ENCODE data around the gene SNRPA1. TPM values are rescaled to one million over a fixed set of nuclear protein-coding genes. Genes with fewer than 3 reads are reported as not detected.

SNRPA1 gene
- total RNA-seq, 1 experiment from 2014 or later, result 99.5 TPM

GRCh38 chr15:101267320-101268104, 27.5 kb downstream of the SNRPA1 start:
- Mint-ChIP-seq H3K4me3 (ENCODE audit: unreplicated experiment) (no peak overlapping the region), H3K4me1 (ENCODE audit: insufficient read depth, unreplicated experiment) (no peaks in the 10 kb centered on the region), H3K36me3 (ENCODE audit: insufficient read depth, unreplicated experiment) (peaks cover 36% of the 10 kb centered on the region), H3K27ac (ENCODE audit: low read depth, unreplicated experiment) (no peak overlapping the region), H3K27me3 (ENCODE audit: insufficient read depth, unreplicated experiment) (no peaks in the 10 kb centered on the region), H3K9me3 (ENCODE audit: unreplicated experiment) (no peaks in the 10 kb centered on the region)
- ChIA-PET POLR2A (interaction anchor here (0.8 to 1.3 kb wide), 4 partner anchors 9 to 383 kb away, joined by 3 to 5 read pairs (median 4); partner anchors contain the start of gene LRRK1), CTCF (interaction anchor here (0.6 to 3.0 kb wide), 8 partner anchors 9 to 260 kb away, joined by 3 to 16 read pairs (median 4); no protein-coding TSS in a partner anchor)
- peak; percentile 51 for DNase-seq (ENCODE audit: unreplicated experiment)
- no TSS peak for BruUV-seq (replicated peaks)
- TF ChIP-seq, protein P1, sequence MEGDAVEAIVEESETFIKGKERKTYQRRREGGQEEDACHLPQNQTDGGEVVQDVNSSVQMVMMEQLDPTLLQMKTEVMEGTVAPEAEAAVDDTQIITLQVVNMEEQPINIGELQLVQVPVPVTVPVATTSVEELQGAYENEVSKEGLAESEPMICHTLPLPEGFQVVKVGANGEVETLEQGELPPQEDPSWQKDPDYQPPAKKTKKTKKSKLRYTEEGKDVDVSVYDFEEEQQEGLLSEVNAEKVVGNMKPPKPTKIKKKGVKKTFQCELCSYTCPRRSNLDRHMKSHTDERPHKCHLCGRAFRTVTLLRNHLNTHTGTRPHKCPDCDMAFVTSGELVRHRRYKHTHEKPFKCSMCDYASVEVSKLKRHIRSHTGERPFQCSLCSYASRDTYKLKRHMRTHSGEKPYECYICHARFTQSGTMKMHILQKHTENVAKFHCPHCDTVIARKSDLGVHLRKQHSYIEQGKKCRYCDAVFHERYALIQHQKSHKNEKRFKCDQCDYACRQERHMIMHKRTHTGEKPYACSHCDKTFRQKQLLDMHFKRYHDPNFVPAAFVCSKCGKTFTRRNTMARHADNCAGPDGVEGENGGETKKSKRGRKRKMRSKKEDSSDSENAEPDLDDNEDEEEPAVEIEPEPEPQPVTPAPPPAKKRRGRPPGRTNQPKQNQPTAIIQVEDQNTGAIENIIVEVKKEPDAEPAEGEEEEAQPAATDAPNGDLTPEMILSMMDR (IDR thresholded peaks at IDR 0.05; ENCODE audit: unreplicated experiment), result no peak
- intact Hi-C loops (cut with micrococcal nuclease), result no loop called here

DNA sequence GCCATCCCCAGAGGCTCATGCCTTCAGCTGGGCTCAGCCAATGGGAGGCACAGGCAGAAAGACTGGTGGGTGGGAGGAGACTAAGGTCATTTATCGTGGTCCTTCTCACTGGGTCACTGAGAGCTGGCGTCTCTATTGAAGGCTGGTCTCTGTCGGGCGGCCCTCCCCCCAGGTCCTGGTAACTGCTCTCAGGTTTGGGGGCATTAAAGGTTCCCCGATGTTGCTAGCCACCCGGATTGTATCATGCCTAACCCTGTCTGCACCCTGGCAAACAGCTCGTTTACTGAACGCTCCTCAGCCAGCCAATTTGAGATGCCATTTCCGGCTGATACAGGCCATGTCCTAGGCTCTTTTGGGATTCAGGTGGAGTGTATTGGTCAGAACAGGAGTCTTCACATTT, 28.3 kb downstream of the SNRPA1 start:
- no peak overlapping the region for H3K27ac Mint-ChIP-seq (ENCODE audit: low read depth, unreplicated experiment)
- intact Hi-C loops (cut with micrococcal nuclease), result no loop called here
- H3K27me3 Mint-ChIP-seq (ENCODE audit: insufficient read depth, unreplicated experiment), result no peaks in the 10 kb centered on the region
- CTCF ChIA-PET, result interaction anchor here (0.6 to 3.0 kb wide), 5 partner anchors 8 to 258 kb away, joined by 3 to 16 read pairs (median 4); no protein-coding TSS in a partner anchor
- H3K9me3 Mint-ChIP-seq (ENCODE audit: unreplicated experiment), result no peaks in the 10 kb centered on the region
- POLR2A ChIA-PET, result interaction anchor here (1.2 to 1.3 kb wide), 2 partner anchors 9 to 21 kb away, joined by 3 to 5 read pairs; no protein-coding TSS in a partner anchor
- DNase-seq (ENCODE audit: unreplicated experiment), result no peak
- BruUV-seq (replicated peaks), result no TSS peak
- H3K4me3 Mint-ChIP-seq (ENCODE audit: unreplicated experiment), result no peak overlapping the region
- H3K4me1 Mint-ChIP-seq (ENCODE audit: insufficient read depth, unreplicated experiment), result no peaks in the 10 kb centered on the region
- H3K36me3 Mint-ChIP-seq (ENCODE audit: insufficient read depth, unreplicated experiment), result peaks cover 30% of the 10 kb centered on the region
- TF ChIP-seq, protein P1 (IDR thresholded peaks at IDR 0.05; ENCODE audit: unreplicated experiment), result no peak

- Mint-ChIP-seq H3K36me3 (ENCODE audit: insufficient read depth, unreplicated experiment) (peaks cover 23% of the 10 kb centered on the region), H3K4me1 (ENCODE audit: insufficient read depth, unreplicated experiment) (no peaks in the 10 kb centered on the region), H3K27ac (ENCODE audit: low read depth, unreplicated experiment) (no peak overlapping the region), H3K9me3 (ENCODE audit: unreplicated experiment) (no peaks in the 10 kb centered on the region), H3K4me3 (ENCODE audit: unreplicated experiment) (no peak overlapping the region), H3K27me3 (ENCODE audit: insufficient read depth, unreplicated experiment) (no peaks in the 10 kb centered on the region)
- TF ChIP-seq, protein P1 (IDR thresholded peaks at IDR 0.05; ENCODE audit: unreplicated experiment), result no peak
- POLR2A ChIA-PET, result no interaction called here
- BruUV-seq (replicated peaks), result no TSS peak
- intact Hi-C loops (cut with micrococcal nuclease), result no loop called here
- CTCF ChIA-PET, result interaction anchor here (0.6 to 3.0 kb wide), 3 partner anchors 250 to 1127 kb away, joined by 3 to 16 read pairs (median 4); no protein-coding TSS in a partner anchor
- DNase-seq (ENCODE audit: unreplicated experiment), result no peak
Observed at GRCh38 chr15:101266034-101266433, 29.0 kb downstream of the SNRPA1 start.

GRCh38 chr15:101264911-101265641, 30.0 kb downstream of the SNRPA1 start:
- peaks cover 13% of the 10 kb centered on the region for H3K36me3 Mint-ChIP-seq (ENCODE audit: insufficient read depth, unreplicated experiment)
- H3K4me3 Mint-ChIP-seq (ENCODE audit: unreplicated experiment), result no peak overlapping the region
- H3K27me3 Mint-ChIP-seq (ENCODE audit: insufficient read depth, unreplicated experiment), result no peaks in the 10 kb centered on the region
- DNase-seq (ENCODE audit: unreplicated experiment), result no peak
- TF ChIP-seq, protein P1 (IDR thresholded peaks at IDR 0.05; ENCODE audit: unreplicated experiment), result no peak
- ChIA-PET POLR2A (no interaction called here), CTCF (interaction anchor here (0.5 to 0.6 kb wide), 2 partner anchors 12 to 1126 kb away, joined by 4 read pairs; no protein-coding TSS in a partner anchor)
- no peak overlapping the region for H3K27ac Mint-ChIP-seq (ENCODE audit: low read depth, unreplicated experiment)
- no TSS peak for BruUV-seq (replicated peaks)
- no peaks in the 10 kb centered on the region for H3K9me3 Mint-ChIP-seq (ENCODE audit: unreplicated experiment)
- no peaks in the 10 kb centered on the region for H3K4me1 Mint-ChIP-seq (ENCODE audit: insufficient read depth, unreplicated experiment)
- intact Hi-C loops (cut with micrococcal nuclease), result no loop called here
